ENCODE data around the gene PCNX2.

PCNX2 gene

GRCh38 chr1:233066087-233066486 lies 229.4 kb downstream of the PCNX2 start:
- TF ChIP-seq EZH2phosphoT487 (IDR thresholded peaks at IDR 0.05; ENCODE audit: low read length), result no peak
- Histone ChIP-seq H3K9me3 (replicated peaks; ENCODE audit: insufficient read depth, low read length) (no peaks in the 10 kb centered on the region), H3F3A (ENCODE audit: insufficient read depth, low read length) (no peaks in the 10 kb centered on the region), H3K4me3 (ENCODE audit: low read length) (no peak overlapping the region), H4K20me1 (ENCODE audit: insufficient read depth, low read length) (no peaks in the 10 kb centered on the region), H3K79me2 (ENCODE audit: low read length) (no peaks in the 10 kb centered on the region), H3K9ac (ENCODE audit: low read length) (no peak overlapping the region), H3K27me3 (replicated peaks; ENCODE audit: insufficient read depth, low read length) (no peaks in the 10 kb centered on the region), H2AFZ (ENCODE audit: low read length) (no peak overlapping the region), H3K4me1 (ENCODE audit: low read length) (no peaks in the 10 kb centered on the region), H3K36me3 (replicated peaks; ENCODE audit: insufficient read depth, low read length) (no peaks in the 10 kb centered on the region), H3K27ac (ENCODE audit: low read length) (no peak overlapping the region), H3K4me2 (ENCODE audit: low read depth, low read length) (no peak overlapping the region), H3K9me2 (replicated peaks; ENCODE audit: insufficient read depth, low read length) (no peaks in the 10 kb centered on the region)
- no peak for DNase-seq

GRCh38 chr1:233065685-233066084 lies 229.8 kb downstream of the PCNX2 start:
- TF ChIP-seq EZH2phosphoT487 (IDR thresholded peaks at IDR 0.05; ENCODE audit: low read length), result no peak
- TF ChIP-seq EZH2 (optimal IDR thresholded peaks at IDR 0.05; ENCODE audit: low read depth, low read length), result no peak
- TF ChIP-seq CTCF (IDR thresholded peaks at IDR 0.05; ENCODE audit: low read length), result no peak
- Histone ChIP-seq H3K4me2 (ENCODE audit: low read depth, low read length) (no peak overlapping the region), H3K4me1 (ENCODE audit: low read length) (no peaks in the 10 kb centered on the region), H3K9me2 (replicated peaks; ENCODE audit: insufficient read depth, low read length) (no peaks in the 10 kb centered on the region), H4K20me1 (ENCODE audit: insufficient read depth, low read length) (no peaks in the 10 kb centered on the region), H2AFZ (ENCODE audit: low read length) (no peak overlapping the region), H3F3A (ENCODE audit: insufficient read depth, low read length) (no peaks in the 10 kb centered on the region), H3K79me2 (ENCODE audit: low read length) (no peaks in the 10 kb centered on the region), H3K9me3 (replicated peaks; ENCODE audit: insufficient read depth, low read length) (no peaks in the 10 kb centered on the region), H3K9ac (ENCODE audit: low read length) (no peak overlapping the region), H3K27me3 (replicated peaks; ENCODE audit: insufficient read depth, low read length) (no peaks in the 10 kb centered on the region), H3K27ac (ENCODE audit: low read length) (no peak overlapping the region), H3K36me3 (replicated peaks; ENCODE audit: insufficient read depth, low read length) (no peaks in the 10 kb centered on the region), H3K4me3 (ENCODE audit: low read length) (no peak overlapping the region)
- DNase-seq, result no peak

- no peak for DNase-seq
- Histone ChIP-seq H3K4me2 (ENCODE audit: low read depth, low read length) (no peak overlapping the region), H3K79me2 (ENCODE audit: low read length) (no peaks in the 10 kb centered on the region), H3K9me2 (replicated peaks; ENCODE audit: insufficient read depth, low read length) (no peaks in the 10 kb centered on the region), H3K9ac (ENCODE audit: low read length) (no peak overlapping the region), H3K4me1 (ENCODE audit: low read length) (no peaks in the 10 kb centered on the region), H3F3A (ENCODE audit: insufficient read depth, low read length) (no peaks in the 10 kb centered on the region), H3K27me3 (replicated peaks; ENCODE audit: insufficient read depth, low read length) (no peaks in the 10 kb centered on the region), H2AFZ (ENCODE audit: low read length) (no peak overlapping the region), H3K4me3 (ENCODE audit: low read length) (no peak overlapping the region), H3K36me3 (replicated peaks; ENCODE audit: insufficient read depth, low read length) (no peaks in the 10 kb centered on the region), H4K20me1 (ENCODE audit: insufficient read depth, low read length) (no peaks in the 10 kb centered on the region), H3K9me3 (replicated peaks; ENCODE audit: insufficient read depth, low read length) (no peaks in the 10 kb centered on the region), H3K27ac (ENCODE audit: low read length) (no peak overlapping the region)
- TF ChIP-seq CTCF (IDR thresholded peaks at IDR 0.05; ENCODE audit: low read length) (no peak), EZH2phosphoT487 (IDR thresholded peaks at IDR 0.05; ENCODE audit: low read length) (no peak), EZH2 (optimal IDR thresholded peaks at IDR 0.05; ENCODE audit: low read depth, low read length) (no peak)
Measured at GRCh38 chr1:233064988-233065387, 230.5 kb downstream of the PCNX2 start.

- H3K9me2 ChIP-seq (replicated peaks; ENCODE audit: insufficient read depth, low read length), result no peaks in the 10 kb centered on the region
- H3K79me2 ChIP-seq (ENCODE audit: low read length), result no peaks in the 10 kb centered on the region
- H2AFZ ChIP-seq (ENCODE audit: low read length), result no peak overlapping the region
- no peaks in the 10 kb centered on the region for H3K27me3 ChIP-seq (replicated peaks; ENCODE audit: insufficient read depth, low read length)
- H3K4me3 ChIP-seq (ENCODE audit: low read length), result no peak overlapping the region
- H3K4me1 ChIP-seq (ENCODE audit: low read length), result no peaks in the 10 kb centered on the region
- H3K36me3 ChIP-seq (replicated peaks; ENCODE audit: insufficient read depth, low read length), result no peaks in the 10 kb centered on the region
- no peaks in the 10 kb centered on the region for H3F3A ChIP-seq (ENCODE audit: insufficient read depth, low read length)
- H4K20me1 ChIP-seq (ENCODE audit: insufficient read depth, low read length), result no peaks in the 10 kb centered on the region
- H3K9me3 ChIP-seq (replicated peaks; ENCODE audit: insufficient read depth, low read length), result no peaks in the 10 kb centered on the region
- H3K4me2 ChIP-seq (ENCODE audit: low read depth, low read length), result no peak overlapping the region
- no peak overlapping the region for H3K27ac ChIP-seq (ENCODE audit: low read length)
- no peak overlapping the region for H3K9ac ChIP-seq (ENCODE audit: low read length)
- no peak for TF ChIP-seq EZH2 (optimal IDR thresholded peaks at IDR 0.05; ENCODE audit: low read depth, low read length)
- DNase-seq, result no peak
Measured at GRCh38 chr1:233063462-233063861, 232.1 kb downstream of the PCNX2 start.
